MM.1S (cell line): ENCODE data around the gene THRSP.

Experiments used
- EZH2 ChIP-seq: fragments of 300-600 bp; sonication (generic); optimal IDR thresholded peaks from 2 replicates; pipeline ENCODE3; 2017; ENCODE audit warnings: low read depth, mild to moderate bottlenecking, antibody characterized with exemption, low read length, mixed read lengths
- TF ChIP-seq, protein P1 (sequence below): fragments of 300-600 bp; sonication (generic); IDR thresholded peaks from 2 replicates; pipeline ENCODE4 v1.5.1; 2016; ENCODE audit warnings: antibody characterized with exemption, low read length, mixed read lengths

DNA sequence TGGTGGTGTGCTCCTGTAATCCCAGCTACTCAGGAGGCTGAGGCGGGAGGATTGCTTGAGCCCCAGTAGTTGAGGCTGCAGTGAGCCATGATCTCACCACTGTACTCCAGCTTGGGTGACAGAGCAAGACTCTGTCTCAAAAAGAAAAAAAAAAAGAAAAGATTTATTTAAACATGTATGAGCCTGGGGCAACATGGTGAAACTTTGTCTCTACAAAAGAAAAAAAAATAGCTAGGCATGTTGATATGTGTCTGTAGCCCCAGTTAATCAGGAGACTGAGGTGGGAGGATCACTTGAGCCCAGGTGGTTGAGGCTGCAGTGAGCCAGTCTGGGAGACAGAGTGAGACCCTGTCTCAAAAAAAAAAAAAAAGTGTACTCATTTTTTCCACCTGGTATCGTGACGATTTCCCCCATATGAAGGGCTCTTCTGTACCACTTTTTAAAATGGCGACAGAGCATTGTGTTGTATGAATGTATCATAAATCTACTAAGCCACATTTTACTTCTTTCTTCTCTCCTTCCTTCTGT is 24.2 kb upstream of the THRSP start:
- TF ChIP-seq, protein P1, sequence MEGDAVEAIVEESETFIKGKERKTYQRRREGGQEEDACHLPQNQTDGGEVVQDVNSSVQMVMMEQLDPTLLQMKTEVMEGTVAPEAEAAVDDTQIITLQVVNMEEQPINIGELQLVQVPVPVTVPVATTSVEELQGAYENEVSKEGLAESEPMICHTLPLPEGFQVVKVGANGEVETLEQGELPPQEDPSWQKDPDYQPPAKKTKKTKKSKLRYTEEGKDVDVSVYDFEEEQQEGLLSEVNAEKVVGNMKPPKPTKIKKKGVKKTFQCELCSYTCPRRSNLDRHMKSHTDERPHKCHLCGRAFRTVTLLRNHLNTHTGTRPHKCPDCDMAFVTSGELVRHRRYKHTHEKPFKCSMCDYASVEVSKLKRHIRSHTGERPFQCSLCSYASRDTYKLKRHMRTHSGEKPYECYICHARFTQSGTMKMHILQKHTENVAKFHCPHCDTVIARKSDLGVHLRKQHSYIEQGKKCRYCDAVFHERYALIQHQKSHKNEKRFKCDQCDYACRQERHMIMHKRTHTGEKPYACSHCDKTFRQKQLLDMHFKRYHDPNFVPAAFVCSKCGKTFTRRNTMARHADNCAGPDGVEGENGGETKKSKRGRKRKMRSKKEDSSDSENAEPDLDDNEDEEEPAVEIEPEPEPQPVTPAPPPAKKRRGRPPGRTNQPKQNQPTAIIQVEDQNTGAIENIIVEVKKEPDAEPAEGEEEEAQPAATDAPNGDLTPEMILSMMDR: no peak
- TF ChIP-seq EZH2: no peak
